COR-L47 (cell line): ENCODE measurements around the gene ZNF467.

ENCODE experiments used
- DNase-seq: peaks from one replicate; lab custom pipeline; 2025; lab: John Stamatoyannopoulos, UW

ZNF467 gene

DNA sequence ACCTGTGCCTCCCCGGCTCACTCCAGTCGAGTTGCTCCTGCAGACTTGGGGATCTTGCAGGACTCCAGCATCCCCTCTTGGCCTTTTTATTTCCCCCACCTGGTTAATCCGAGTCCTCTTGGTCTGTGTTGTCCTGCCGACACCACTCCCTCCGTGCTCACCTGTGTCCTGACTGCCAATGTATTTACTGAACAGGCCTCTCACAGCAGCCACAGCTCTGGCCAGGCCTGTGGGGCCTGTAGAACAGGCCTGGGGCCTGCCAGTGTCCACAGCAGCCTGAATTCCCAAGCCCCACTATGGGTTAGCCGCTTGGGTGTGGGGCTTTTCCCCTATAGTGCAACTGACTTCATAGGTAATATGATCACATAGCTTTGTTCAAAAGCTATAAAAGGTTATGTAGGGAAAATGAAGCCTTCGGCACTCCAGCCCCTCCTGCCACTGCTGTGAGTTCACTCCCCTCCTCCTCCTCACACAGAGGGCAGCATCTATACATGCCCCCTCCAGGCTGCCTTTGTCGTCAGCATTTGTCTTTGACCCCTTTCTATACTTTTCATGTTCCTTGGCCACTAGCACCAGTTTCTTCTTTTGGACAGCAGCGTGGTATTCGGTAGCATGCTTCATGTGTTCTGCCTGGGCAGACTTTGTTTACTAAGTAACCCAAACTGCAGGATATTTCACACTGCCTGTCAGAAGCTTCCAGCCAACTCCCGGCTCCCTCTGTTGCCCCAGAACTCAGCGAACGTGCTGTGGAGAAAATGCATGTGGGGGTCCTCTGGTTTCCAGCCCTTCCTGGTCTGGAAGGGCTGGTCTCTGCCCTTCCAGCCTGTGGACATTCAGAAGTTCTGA, 46.1 kb downstream of the ZNF467 start:
- DNase-seq = no peak

DNA sequence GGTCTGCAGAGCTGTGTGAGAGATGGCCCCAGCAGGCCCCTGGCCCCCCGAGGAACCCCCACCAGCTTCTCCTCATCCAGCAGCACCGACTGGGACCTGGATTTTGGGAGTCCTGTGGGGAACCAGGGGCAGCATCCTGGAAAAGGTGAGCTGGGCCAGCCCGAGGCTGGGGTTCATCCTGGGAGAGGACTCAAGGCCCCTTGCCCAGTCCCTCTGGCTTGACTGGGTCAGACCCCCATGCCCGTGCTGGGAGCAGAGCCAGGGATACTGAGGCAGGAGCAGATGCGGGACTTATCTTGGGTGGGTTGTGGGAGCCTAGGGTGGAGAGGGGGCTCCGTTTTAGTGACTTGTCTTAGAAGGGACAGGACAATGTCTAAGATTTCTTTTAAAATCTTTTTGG, 47.5 kb downstream of the ZNF467 start:
- DNase-seq = no peak

DNA sequence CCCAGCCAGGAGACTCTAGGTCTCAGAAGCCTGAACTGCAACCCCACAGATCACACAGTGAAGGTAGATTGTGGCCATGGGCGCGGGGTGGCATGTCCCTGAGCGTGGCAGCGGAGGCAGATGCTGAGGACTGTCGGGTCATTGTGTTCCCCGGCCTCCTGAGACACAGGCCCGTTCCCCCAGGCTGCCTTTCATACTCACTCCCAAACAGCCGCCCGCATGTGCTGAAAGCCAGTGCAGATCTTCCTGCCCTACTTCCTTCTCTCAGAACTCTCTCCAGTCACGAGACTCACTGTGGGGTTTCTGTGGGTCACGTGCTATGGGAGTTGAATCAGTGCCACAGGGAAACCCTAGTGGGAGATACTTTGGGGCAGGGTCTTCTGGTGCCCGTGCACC, 48.0 kb downstream of the ZNF467 start:
- DNase-seq = no peak

DNA sequence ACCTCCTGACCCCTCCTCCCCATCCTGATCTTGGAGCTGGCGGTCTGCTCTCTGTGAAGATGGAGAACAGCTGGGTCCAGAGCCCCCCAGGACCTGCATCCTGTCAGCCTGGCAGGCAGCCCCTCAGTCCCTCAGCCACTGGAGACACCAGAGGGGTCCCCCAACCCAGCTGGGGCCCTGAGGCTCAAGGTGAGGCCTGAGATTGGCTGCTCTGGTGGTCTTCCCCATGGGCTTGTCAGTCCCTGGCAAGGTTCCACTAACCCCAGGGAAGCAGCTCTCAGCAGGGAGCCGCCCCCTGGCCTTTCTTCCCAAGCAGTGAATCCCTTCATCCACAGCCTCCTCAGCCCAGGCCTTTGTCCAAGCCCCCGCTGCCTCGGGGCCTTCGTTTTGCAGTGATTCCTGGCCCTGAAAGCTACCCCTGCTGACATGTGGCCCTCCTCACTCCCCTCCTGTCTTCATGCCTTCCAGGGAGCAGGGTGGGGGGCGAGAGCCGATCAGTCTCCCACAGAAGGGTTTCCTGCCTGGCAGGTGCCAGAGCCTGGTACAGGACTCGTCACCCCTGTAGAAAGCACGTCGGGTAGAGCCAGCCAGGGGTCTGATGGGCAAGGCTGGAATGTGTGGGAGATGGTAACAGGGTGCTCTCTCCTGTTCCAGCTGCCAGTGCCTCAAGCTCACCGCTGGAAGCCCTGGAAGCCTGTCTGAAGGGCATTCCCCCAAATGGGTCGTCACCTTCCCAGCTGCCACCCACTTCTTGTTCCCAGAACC, 48.5 kb downstream of the ZNF467 start:
- DNase-seq = no peak

DNA sequence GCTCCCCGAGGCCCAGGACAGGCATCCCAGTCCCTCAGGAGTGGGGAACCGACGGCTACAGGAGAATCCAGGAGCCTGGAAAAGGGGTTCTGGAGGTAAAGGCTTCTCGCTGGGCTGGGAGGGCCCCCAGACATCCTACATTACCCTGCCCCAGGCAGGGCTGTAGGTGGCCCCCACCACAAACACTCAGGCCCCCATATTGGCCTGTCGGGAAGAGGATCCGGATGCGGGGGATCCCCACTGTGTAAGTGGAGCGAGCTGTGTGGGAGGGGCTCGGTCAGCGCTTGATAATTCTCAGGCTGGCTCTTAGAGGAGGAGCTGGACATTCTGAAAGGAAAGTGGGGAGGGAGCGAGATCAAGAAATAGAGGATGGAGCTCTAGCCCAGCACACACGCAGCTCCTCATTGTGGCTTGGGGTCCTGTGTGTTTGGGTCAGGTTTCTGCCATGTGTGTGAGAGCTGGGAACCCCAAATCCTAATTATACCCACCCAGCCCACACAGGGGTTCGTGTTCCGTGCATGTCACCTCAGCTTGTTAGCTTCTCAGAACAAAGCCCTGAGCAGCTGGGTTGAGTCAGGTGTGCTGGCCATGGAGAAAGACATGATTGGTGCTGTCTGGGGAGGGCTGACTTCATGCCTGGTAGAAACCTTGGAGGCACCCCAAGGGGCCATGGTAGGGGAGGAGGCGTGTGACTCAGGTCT, 49.4 kb downstream of the ZNF467 start:
- no peak for DNase-seq

DNA sequence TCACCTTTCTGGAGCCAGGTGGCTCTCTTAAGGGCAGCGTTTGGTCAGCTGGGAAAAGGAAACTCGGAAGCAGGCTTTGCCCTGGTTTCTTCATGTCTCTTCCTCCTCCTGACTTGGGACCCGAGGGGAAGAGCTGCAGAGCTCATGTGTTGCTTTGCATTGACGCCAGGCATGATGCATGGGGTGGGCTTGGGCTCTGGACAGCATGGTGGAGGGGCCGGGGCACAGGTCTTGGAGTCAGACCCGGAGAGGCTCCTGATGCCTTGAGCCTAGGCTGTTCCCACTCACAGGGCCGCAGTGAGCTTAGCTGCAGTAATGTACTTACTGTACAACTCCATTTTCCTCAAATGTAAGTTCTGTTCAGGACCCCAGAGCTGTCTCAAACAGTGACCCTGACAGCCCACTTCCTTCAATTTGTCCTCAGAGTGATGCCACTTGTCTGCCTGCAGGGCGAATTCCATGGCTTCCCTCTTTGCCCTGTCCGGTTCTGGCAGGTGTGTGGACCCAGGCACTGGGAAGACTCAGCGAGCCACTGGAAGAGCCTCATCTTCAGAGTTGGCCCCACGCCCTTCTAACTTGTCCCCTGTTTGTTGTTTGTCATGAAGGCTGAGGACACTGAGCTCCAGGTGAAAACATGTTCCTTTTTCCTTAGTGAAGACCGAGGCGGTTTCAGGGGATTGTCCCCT, 50.2 kb downstream of the ZNF467 start:
- no peak for DNase-seq

DNA sequence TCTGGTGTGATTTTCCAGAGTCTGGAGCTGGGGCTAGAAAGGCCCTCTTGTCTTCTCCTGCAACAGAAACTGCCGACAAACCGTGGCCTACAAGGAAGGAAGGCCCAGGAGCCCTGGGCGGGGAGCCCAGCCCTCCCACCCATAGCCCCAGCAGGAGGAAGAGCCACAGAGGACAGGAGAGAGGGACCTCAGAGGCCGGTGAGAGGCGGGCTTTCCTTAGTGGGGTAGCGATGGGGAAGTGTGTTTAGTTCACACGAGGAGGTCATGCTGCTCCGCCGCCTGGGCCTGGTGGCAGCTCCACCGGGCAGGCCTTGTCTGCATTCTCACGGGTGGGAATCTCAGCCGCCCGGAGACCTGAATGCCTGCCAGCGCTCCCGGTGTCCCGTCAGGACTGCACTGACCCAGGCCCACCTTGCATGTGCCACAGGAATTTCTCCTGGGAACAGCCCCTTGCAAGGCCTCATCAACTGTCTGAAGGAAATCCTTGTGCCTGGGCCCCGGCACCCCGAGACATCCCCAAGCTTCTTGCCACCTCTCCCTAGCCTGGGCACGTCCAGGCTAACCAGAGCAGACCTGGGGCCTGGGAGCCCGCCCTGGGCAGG, 50.9 kb downstream of the ZNF467 start:
- no peak for DNase-seq

DNA sequence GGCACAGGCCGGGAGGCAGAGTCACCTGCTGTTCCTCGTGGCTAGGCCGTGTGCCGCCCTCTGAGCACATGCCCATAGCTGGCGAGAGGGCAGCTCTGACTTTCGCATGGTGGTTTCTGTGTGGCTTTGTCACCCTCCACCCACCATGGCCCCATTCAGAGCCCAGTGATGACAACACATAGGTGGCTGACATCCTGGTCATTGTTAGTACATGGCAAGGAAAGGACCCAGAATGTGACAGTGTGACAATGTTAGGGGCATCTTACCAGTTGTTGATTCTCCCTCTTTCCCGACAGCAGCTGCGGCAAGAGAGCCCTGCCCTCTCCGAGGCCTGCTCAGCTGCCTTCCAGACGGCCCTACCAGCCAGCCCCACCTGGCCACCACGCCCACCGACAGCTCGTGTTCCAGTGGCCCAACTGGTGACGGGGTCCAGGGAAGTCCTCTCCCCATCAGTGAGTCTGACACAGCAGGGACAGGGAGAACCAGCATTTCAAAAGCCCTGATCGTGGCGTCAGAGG, 52.2 kb downstream of the ZNF467 start:
- DNase-seq = no peak

DNA sequence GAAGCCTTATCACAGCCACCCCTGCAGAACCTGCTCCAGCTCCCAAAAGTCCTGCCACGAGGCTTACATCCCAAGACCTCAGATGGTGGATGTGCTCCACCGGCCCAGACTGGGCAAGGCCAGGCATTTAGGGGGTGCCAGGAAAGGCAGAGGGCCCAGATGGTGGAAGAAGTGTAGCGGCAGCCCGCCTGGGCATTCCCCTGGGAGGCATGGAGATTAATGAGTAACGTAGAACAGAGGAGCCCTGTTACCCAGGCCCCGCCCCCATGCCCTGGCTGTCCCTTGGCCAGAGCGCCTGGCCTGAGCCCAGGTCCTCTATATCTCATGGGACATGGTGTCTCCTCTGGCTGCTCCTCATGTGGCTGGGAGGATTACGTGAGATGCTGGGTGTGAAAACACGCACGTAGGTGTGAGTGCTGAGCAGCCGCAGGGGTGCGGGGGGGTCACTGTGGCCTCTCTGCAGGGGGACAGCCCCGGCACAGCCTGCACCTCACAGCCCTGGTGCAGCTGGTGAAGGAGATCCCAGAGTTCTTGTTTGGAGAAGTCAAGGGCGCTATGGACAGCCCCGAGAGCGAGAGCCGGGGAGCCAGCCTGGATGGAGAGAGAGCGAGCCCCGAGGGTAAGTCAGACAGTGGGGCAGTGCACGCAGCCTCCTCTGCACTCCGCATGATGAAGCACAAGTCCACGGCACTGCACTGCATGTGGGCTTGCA, 52.9 kb downstream of the ZNF467 start:
- DNase-seq = no peak

DNA sequence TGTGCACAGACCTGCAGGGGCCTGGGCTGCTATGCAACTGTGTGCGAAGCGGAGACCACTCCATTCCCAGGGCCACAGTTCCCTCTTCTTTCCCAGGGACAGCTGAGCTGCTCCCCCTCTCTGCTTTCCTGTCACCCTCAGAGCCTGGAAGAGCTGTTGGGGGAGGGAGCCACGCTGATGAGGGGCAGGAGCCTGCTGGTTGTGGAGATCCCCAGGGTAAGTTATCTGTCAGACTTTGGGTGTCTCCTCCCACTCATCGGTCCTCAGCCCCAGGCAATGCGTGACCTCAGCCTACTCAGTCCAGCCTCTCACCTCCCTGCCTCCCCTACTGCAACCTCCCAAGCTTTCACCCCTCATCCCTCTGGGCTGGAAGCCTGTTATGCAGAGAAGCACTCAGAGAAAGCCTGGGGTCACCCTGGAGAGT, 53.5 kb downstream of the ZNF467 start:
- no peak for DNase-seq

DNA sequence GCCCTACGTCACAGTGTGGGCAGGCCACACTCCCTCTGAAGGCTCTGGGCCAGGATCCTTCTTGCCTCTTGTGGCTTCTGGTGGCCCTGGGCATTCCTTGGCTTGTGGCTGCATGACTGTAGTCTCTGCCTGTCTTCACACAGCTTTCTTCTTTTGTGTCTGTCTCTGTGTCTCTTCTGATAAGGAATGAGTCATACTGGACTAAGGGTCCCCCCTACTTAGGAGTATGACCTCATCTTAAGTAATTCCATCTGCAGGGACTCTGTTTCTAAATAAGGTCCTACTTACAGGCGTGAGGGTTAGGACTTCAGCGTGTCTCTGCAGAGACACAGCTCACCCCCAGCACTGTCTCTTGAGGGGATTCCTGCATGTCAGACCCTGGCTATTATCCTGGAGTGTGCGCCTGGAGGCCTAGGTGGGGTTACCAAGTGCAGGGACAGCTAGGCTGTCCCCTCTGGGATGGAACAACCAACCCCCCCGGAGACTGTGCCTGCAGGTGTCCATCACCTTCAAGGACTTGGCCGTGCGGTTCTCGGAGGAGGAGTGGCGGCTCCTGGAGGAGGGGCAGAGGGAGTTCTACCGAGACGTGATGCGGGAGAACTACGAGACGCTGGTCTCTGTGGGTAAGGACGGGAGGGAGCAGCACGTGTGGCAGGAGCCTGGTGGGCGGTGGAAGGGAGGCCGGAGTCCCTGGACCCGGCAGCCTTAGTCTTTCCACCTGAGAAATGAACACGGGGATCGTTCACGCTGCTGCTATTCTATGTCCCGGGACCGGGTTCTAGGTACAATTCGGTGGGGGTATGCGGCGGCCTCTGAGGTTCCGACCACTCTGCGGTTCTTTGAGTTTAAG, 54.1 kb downstream of the ZNF467 start:
- no peak for DNase-seq

DNA sequence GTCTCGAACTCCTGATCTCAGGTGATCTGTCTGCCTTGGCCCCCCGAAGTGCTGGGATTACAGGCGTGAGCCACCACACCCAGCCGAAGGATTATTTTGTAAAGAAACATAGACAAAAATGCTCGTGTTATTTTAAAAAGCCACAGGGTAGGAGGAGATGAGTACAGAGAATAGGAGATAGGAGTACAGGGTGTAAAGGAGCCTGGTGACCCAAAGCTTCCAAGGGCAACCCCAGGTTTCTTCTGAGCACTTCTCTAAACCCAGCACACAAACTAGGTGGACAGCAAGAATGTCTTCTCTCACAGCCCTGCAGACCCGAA, 54.7 kb downstream of the ZNF467 start:
- no peak for DNase-seq

DNA sequence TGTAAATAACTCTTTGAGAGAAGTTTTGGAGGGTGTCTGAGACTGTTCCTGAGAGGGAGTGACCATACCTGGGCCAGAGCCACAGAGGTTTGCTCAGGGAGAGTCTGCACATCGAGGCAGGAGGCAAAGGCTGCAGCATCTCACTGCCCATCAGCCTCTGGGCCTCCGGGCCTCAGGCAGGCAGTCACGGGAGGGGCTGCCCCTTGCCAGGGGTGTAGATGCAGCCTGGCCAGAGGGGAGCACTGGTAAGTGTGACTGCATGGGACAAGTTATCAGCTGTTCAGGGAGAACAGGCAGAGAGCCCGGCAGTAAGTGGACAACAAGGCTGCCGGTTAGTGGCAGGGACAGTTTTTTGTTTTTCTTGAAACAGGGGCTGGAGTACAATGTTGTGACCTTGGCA, 55.9 kb downstream of the ZNF467 start:
- DNase-seq = no peak

DNA sequence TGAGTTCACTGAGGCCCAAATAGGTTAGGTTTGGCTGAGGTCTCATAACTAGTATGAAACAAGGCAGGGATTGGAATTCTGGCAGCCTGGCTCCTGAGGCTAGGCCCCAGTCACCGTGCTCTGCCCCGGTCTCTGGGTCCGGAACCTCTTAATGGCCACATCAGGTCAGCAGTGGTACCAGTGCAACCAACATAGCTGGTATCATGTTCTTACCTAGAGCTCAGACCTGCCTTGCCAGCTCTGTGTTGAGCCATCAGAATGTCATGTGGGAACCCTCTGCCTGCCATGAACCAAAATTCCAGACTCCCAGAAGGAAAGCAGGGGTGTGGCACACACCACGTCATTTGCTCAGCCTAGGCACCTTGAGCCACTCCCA, 56.5 kb downstream of the ZNF467 start:
- DNase-seq = no peak

DNA sequence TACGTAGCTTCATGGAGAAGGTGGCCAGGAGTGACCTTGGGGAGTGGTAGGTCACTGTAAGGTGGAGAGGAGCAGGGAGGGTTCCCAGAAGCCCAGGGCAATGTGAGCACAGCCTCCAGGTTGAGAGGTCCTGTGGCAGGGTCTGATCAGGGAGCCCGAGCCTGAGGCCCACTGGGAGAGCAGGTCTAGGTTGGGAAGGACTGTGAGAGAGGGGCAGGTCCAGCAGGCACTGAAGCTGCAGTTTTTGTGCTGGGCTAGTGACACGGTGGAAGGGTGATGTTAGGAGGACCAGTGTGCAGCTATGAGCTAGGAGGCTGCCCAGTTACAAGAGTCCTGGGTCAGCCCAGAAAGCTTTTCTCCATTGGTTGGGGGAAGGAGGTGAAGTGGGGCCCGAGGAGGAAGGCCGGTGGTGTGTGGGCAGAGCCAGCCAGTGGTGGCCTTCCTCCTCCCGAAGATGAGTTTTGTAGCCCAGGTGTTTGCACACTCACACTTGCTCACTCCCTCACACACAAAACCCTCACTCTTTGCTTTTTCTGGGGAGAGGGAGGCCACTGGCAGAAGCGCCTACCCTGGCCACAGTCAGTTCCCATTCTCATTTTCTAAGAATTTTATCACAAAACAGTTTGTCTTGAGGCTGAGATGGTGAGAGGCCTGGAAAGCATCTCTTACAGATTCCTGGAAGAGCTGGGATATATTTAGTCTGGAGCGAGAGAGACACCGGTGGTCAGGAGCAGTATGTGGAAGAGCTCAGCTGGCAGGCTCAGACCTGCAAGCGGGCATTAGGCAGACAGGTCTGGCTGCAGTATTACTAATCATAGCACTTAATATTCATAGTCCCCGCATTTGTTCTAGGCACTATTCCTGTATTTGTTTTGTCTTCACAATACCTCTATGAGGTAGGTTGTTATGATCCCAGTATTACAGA, 57.1 kb downstream of the ZNF467 start:
- DNase-seq = no peak

DNA sequence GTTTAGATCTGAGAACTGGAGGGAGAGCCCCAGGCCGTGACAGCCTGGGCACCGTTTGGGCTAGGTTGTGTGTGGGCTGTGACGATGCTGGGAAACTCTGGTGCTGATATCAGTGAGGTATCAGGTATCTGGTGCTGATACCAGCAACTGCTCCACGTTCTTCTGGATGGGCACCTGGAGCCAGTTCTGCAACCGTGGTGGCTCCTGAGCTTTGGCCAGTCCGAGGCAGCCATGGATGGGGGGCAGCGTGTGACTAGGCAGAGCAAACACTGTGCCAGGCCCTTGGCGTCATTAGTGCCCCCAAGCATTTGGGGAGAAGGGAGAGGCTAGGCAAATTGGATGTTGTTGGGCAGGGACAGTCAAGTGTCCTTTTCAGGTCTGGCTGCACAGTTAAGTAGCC, 57.9 kb downstream of the ZNF467 start:
- DNase-seq = no peak

DNA sequence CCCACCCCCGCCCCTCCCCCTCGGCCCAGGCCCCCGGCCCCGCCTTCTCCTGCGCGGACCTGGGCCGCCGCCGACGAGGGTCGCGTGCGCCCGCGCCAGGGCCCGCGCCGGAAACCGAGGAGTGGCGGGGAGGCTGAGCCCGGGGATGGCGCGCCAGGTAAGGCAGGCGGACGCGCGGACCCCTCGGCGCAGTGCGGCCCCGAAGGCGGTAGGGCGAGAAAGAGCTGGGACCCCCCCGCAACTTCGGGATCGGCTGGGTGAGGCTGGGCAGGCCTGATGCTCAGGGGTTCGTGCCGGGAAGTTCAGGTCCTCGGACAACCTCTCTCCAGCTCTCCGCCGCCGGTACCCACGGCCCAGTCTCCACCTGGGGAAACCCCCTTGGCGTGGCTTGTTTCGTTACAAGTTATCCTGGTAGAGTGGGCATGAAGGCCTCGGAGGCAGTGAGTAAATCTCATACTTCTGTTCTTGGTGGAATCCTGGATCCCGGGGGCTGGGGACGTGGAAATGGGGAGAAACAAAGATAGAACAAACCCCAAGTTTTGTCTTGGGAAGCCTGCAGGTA, 58.4 kb downstream of the ZNF467 start:
- no peak for DNase-seq
